GM19193 (cell line): ENCODE measurements around the gene ANKMY1.

Experiments used
- POLR2A ChIP-seq: IDR thresholded peaks from 4 replicates; pipeline ENCODE4 v1.6.1; 2011; ENCODE audit not compliant: insufficient read depth, insufficient read length; ENCODE audit errors: extremely low read depth

The ANKMY1 gene

GRCh38 chr2:240576436-240577205 is 18.8 kb upstream of the ANKMY1 start:
- no peak for TF ChIP-seq POLR2A

- no peak for TF ChIP-seq POLR2A
These were observed 18.2 kb upstream of the ANKMY1 start for GRCh38 chr2:240576036-240576435.

- no peak for TF ChIP-seq POLR2A
These were observed 17.5 kb upstream of the ANKMY1 start for GRCh38 chr2:240575101-240575965.

- TF ChIP-seq POLR2A = no peak
These were observed 16.8 kb upstream of the ANKMY1 start for GRCh38 chr2:240574386-240575100.

GRCh38 chr2:240573516-240574385 is 16.0 kb upstream of the ANKMY1 start:
- no peak for TF ChIP-seq POLR2A

GRCh38 chr2:240573071-240573515 is 15.3 kb upstream of the ANKMY1 start:
- TF ChIP-seq POLR2A = no peak

GRCh38 chr2:240572141-240573031 is 14.6 kb upstream of the ANKMY1 start:
- TF ChIP-seq POLR2A = no peak

GRCh38 chr2:240571314-240571973 is 13.7 kb upstream of the ANKMY1 start:
- TF ChIP-seq POLR2A = no peak

GRCh38 chr2:240570531-240571313 is 12.9 kb upstream of the ANKMY1 start:
- TF ChIP-seq POLR2A = no peak

GRCh38 chr2:240569998-240570530 is 12.3 kb upstream of the ANKMY1 start:
- no peak for TF ChIP-seq POLR2A

- no peak for TF ChIP-seq POLR2A
These were observed 11.8 kb upstream of the ANKMY1 start for GRCh38 chr2:240569523-240569997.
